Esophagus squamous epithelium (tissue), 4 donors: ENCODE results near the gene RNF149.

Experiments used
- POLR2A ChIP-seq, 4 donors: fragments of 450-650 bp; IDR thresholded peaks; one replicate each; pipeline ENCODE4 v1.6.1; 2017; ENCODE audit warnings: antibody characterized with exemption in 4 of 4, mild to moderate bottlenecking in 4 of 4, moderate library complexity in 3 of 4
- TF ChIP-seq, protein P1 (sequence below), 6 experiments: fragments of 450-650 bp in 4 of 6; fragments of 200-600 bp in 2 of 6; sonication (generic) in 2 of 6; IDR thresholded peaks; one replicate each; pipeline ENCODE4 v1.5.1; 2016 to 2019; ENCODE audit warnings: antibody characterized with exemption in 6 of 6, mild to moderate bottlenecking in 4 of 6, moderate library complexity in 4 of 6

DNA sequence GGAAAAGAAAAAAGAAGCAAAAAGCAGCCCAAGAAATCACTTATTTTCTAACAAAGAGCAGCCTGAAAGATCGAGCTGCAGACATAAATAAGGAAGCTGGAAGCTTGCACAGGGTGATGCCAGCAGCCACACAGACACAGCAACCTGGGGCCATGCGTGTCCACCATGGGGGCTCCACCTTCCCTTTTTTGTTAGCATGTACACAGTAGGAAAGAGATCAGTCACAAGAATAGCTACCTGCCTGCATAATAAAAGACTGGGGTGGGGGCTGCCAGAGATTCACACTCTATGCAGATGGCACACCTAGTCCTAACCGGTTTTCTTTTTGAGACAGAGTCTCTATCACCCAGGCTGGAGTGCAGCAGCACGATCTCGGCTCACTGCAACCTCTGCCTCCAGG, 58.7 kb downstream of the RNF149 start:
- TF ChIP-seq, protein P1, sequence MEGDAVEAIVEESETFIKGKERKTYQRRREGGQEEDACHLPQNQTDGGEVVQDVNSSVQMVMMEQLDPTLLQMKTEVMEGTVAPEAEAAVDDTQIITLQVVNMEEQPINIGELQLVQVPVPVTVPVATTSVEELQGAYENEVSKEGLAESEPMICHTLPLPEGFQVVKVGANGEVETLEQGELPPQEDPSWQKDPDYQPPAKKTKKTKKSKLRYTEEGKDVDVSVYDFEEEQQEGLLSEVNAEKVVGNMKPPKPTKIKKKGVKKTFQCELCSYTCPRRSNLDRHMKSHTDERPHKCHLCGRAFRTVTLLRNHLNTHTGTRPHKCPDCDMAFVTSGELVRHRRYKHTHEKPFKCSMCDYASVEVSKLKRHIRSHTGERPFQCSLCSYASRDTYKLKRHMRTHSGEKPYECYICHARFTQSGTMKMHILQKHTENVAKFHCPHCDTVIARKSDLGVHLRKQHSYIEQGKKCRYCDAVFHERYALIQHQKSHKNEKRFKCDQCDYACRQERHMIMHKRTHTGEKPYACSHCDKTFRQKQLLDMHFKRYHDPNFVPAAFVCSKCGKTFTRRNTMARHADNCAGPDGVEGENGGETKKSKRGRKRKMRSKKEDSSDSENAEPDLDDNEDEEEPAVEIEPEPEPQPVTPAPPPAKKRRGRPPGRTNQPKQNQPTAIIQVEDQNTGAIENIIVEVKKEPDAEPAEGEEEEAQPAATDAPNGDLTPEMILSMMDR (IDR thresholded peaks at IDR 0.05) = no peak
- no peak for TF ChIP-seq POLR2A (IDR thresholded peaks at IDR 0.05)
